Measurements from ENCODE around the gene SLC19A2. TPM values are rescaled to one million over a fixed set of nuclear protein-coding genes. Genes with fewer than 3 reads are reported as not detected.

Gene SLC19A2
- total and polyA plus RNA-seq, 2 of the 8 experiments (the other 6 are each of a cell fraction or from before 2014, with no cell fraction given) = 21.2 to 23.2 TPM

- Histone ChIP-seq H3K23me2 (ENCODE audit: low read depth, low read length) (no peaks in the 10 kb centered on the region), H3K4ac (replicated peaks; ENCODE audit: insufficient read length, low read depth, low read length) (no peak overlapping the region), H3K4me3 (ENCODE audit: extremely low read depth in 1 of 4, insufficient read depth in 2 of 4, low read depth in 3 of 4, low read length in 4 of 4) (no peak overlapping the region), H3K9ac (replicated peaks in 1 of 4; ENCODE audit: extremely low read depth in 1 of 4, low read depth in 3 of 4, low read length in 3 of 4) (no peak overlapping the region), H4K8ac (ENCODE audit: extremely low read depth, insufficient read depth, low read length) (no peak overlapping the region), H3K79me1 (ENCODE audit: low read depth, low read length) (no peaks in the 10 kb centered on the region; the same call in 1 of the 2 replicates), H2BK12ac (ENCODE audit: low read depth, low read length) (no peak overlapping the region), H3K4me2 (ENCODE audit: insufficient read depth in 1 of 2, low read depth in 2 of 2, low read length in 2 of 2) (no peak overlapping the region), H4K20me1 (replicated peaks in 1 of 2; ENCODE audit: control insufficient read depth in 1 of 2, insufficient read depth in 2 of 2, low read length in 2 of 2) (peaks cover 0 to 2% of the 10 kb centered on the region in 2 experiments), H2BK5ac (ENCODE audit: low read depth, low read length) (no peak overlapping the region), H2AK5ac (ENCODE audit: low read depth, low read length) (no peak overlapping the region), H4K91ac (replicated peaks; ENCODE audit: insufficient read length, low read length) (no peak overlapping the region), H4K5ac (ENCODE audit: insufficient read length, low read depth, low read length) (no peak overlapping the region), H2BK15ac (ENCODE audit: low read length) (no peak overlapping the region), H3K4me1 (replicated peaks in 1 of 4; ENCODE audit: control insufficient read depth in 3 of 4, insufficient read depth in 4 of 4, low read length in 3 of 4) (no peaks in the 10 kb centered on the region), H3K9me3 (ENCODE audit: insufficient read depth in 2 of 2, low read depth in 1 of 2, low read length in 1 of 2) (no peaks in the 10 kb centered on the region), H2BK20ac (ENCODE audit: low read length) (no peak overlapping the region), H3K27me3 (replicated peaks in 1 of 4; ENCODE audit: control insufficient read depth in 3 of 4, extremely low read depth in 1 of 4, insufficient read depth in 3 of 4, low read length in 3 of 4) (no peaks in the 10 kb centered on the region), H3K79me2 (ENCODE audit: control insufficient read depth in 1 of 2, insufficient read depth in 2 of 2, low read length in 2 of 2) (no peaks in the 10 kb centered on the region), H3K23ac (ENCODE audit: insufficient read length) (no peak overlapping the region), H2AFZ (ENCODE audit: low read length) (no peak overlapping the region), H3K56ac (replicated peaks; ENCODE audit: insufficient read length, low read depth, low read length) (no peak overlapping the region), H3K36me3 (ENCODE audit: control insufficient read depth in 2 of 4, insufficient read depth in 4 of 4, low read length in 3 of 4) (peaks cover 0 to 17% (median 6%) of the 10 kb centered on the region in 4 experiments; a peak in 5 of 8 replicates), H3K27ac (ENCODE audit: low read depth, low read length) (no peak overlapping the region), H3K14ac (ENCODE audit: insufficient read length) (no peak overlapping the region), H2BK120ac (replicated peaks; ENCODE audit: low read depth, low read length) (no peak overlapping the region), H3K18ac (ENCODE audit: extremely low read depth, low read length) (no peak overlapping the region)
- ChIA-PET POLR2A (ENCODE audit: partially characterized antibody) (interaction anchor here (1.5 kb wide), 1 partner anchor 19 kb away, joined by 3 read pairs; no protein-coding TSS in a partner anchor), CTCF (ENCODE audit: partially characterized antibody) (interaction anchor here (1.0 to 2.3 kb wide), 4 partner anchors 14 to 78 kb away, joined by 3 to 10 read pairs (median 4); no protein-coding TSS in a partner anchor)
- FAIRE-seq = no peak
- no peak for DNase-seq (ENCODE audit: low read depth in 1 of 2, low spot score in 2 of 2)
- TF ChIP-seq TCF12 (IDR thresholded peaks at IDR 0.05; ENCODE audit: low read depth, low read length) = no peak
- no peak for TF ChIP-seq TAF1 (IDR thresholded peaks at IDR 0.05; ENCODE audit: low read depth, low read length)
- no peak for TF ChIP-seq SIN3A (conservative IDR thresholded peaks at IDR 0.05 in 1 of 2, IDR thresholded peaks at IDR 0.05 in 1 of 2; ENCODE audit: low read depth in 1 of 2, low read length in 2 of 2)
These were observed 16.8 kb downstream of the SLC19A2 start for GRCh38 chr1:169468982-169469381.

Data from H1 (cell line).